Measurements from ENCODE around the gene CYP21A2.
"Not testable (repeated sequence)": the region's sequence is repeated elsewhere in the genome, so short reads cannot be mapped to it uniquely, and the experiment has no call there.

Gene CYP21A2

GRCh38 chr6:32057966-32058365 is 19.8 kb downstream of the CYP21A2 start:
- peaks cover 13% of the 10 kb centered on the region for H3K4me1 ChIP-seq (ENCODE audit: control insufficient read depth, insufficient read depth, low read length)
- H3K36me3 ChIP-seq (ENCODE audit: control insufficient read depth, insufficient read depth, low read length, severe bottlenecking), result no peaks in the 10 kb centered on the region
- DNase-seq (ENCODE audit: low read depth), result no peak
- H3K9me3 ChIP-seq (ENCODE audit: control insufficient read depth, low read length), result no peaks in the 10 kb centered on the region
- H3K9ac ChIP-seq (ENCODE audit: low read length), result no peak overlapping the region
- peak overlapping the region; percentile 23 for H3K4me3 ChIP-seq (ENCODE audit: low read length)
- no peaks in the 10 kb centered on the region for H3K27me3 ChIP-seq (replicated peaks; ENCODE audit: control insufficient read depth, insufficient read depth, low read length)

GRCh38 chr6:32058511-32058963 is 20.3 kb downstream of the CYP21A2 start:
- no peaks in the 10 kb centered on the region for H3K27me3 ChIP-seq (replicated peaks; ENCODE audit: control insufficient read depth, insufficient read depth, low read length)
- H3K4me1 ChIP-seq (ENCODE audit: control insufficient read depth, insufficient read depth, low read length), result peaks cover 13% of the 10 kb centered on the region
- H3K4me3 ChIP-seq (ENCODE audit: low read length), result peak overlapping the region; percentile 54
- no peak overlapping the region for H3K9ac ChIP-seq (ENCODE audit: low read length)
- no peaks in the 10 kb centered on the region for H3K36me3 ChIP-seq (ENCODE audit: control insufficient read depth, insufficient read depth, low read length, severe bottlenecking)
- no peak for DNase-seq (ENCODE audit: low read depth)
- no peaks in the 10 kb centered on the region for H3K9me3 ChIP-seq (ENCODE audit: control insufficient read depth, low read length)

- Histone ChIP-seq H3K27me3 (replicated peaks; ENCODE audit: control insufficient read depth, insufficient read depth, low read length) (no peaks in the 10 kb centered on the region), H3K9ac (ENCODE audit: low read length) (no peak overlapping the region), H3K36me3 (ENCODE audit: control insufficient read depth, insufficient read depth, low read length, severe bottlenecking) (no peaks in the 10 kb centered on the region), H3K4me3 (ENCODE audit: low read length) (no peak overlapping the region), H3K4me1 (ENCODE audit: control insufficient read depth, insufficient read depth, low read length) (peaks cover 13% of the 10 kb centered on the region), H3K9me3 (ENCODE audit: control insufficient read depth, low read length) (no peaks in the 10 kb centered on the region)
- no peak for DNase-seq (ENCODE audit: low read depth)
These were observed 22.9 kb downstream of the CYP21A2 start for GRCh38 chr6:32060966-32061655.

GRCh38 chr6:32064706-32065105 is 26.5 kb downstream of the CYP21A2 start:
- DNase-seq (ENCODE audit: low read depth), result no peak
- Histone ChIP-seq H3K9me3 (ENCODE audit: control insufficient read depth, low read length) (no peaks in the 10 kb centered on the region), H3K9ac (ENCODE audit: low read length) (no peak overlapping the region), H3K27me3 (replicated peaks; ENCODE audit: control insufficient read depth, insufficient read depth, low read length) (no peaks in the 10 kb centered on the region), H3K36me3 (ENCODE audit: control insufficient read depth, insufficient read depth, low read length, severe bottlenecking) (no peaks in the 10 kb centered on the region), H3K4me3 (ENCODE audit: low read length) (no peak overlapping the region), H3K4me1 (ENCODE audit: control insufficient read depth, insufficient read depth, low read length) (no peaks in the 10 kb centered on the region)

- H3K9me3 ChIP-seq (ENCODE audit: control insufficient read depth, low read length); H3K27me3 ChIP-seq (replicated peaks; ENCODE audit: control insufficient read depth, insufficient read depth, low read length); H3K4me3 ChIP-seq (ENCODE audit: low read length); DNase-seq (ENCODE audit: low read depth); H3K9ac ChIP-seq (ENCODE audit: low read length); H3K36me3 ChIP-seq (ENCODE audit: control insufficient read depth, insufficient read depth, low read length, severe bottlenecking): not testable (repeated sequence)
- H3K4me1 ChIP-seq (ENCODE audit: control insufficient read depth, insufficient read depth, low read length), result peaks cover 11% of the 10 kb centered on the region
These were observed 29.3 kb downstream of the CYP21A2 start for GRCh38 chr6:32067521-32067920.

GRCh38 chr6:32068315-32068714 is 30.1 kb downstream of the CYP21A2 start:
- not testable (repeated sequence) for H3K36me3 ChIP-seq (ENCODE audit: control insufficient read depth, insufficient read depth, low read length, severe bottlenecking); H3K9me3 ChIP-seq (ENCODE audit: control insufficient read depth, low read length); H3K4me3 ChIP-seq (ENCODE audit: low read length); H3K9ac ChIP-seq (ENCODE audit: low read length); H3K27me3 ChIP-seq (replicated peaks; ENCODE audit: control insufficient read depth, insufficient read depth, low read length); DNase-seq (ENCODE audit: low read depth)
- H3K4me1 ChIP-seq (ENCODE audit: control insufficient read depth, insufficient read depth, low read length), result peaks cover 11% of the 10 kb centered on the region

- DNase-seq (ENCODE audit: low read depth), result no peak
- H3K4me3 ChIP-seq (ENCODE audit: low read length), result no peak overlapping the region
- H3K9me3 ChIP-seq (ENCODE audit: control insufficient read depth, low read length), result no peaks in the 10 kb centered on the region
- H3K9ac ChIP-seq (ENCODE audit: low read length), result no peak overlapping the region
- H3K4me1 ChIP-seq (ENCODE audit: control insufficient read depth, insufficient read depth, low read length), result peaks cover 11% of the 10 kb centered on the region
- no peaks in the 10 kb centered on the region for H3K27me3 ChIP-seq (replicated peaks; ENCODE audit: control insufficient read depth, insufficient read depth, low read length)
- no peaks in the 10 kb centered on the region for H3K36me3 ChIP-seq (ENCODE audit: control insufficient read depth, insufficient read depth, low read length, severe bottlenecking)
These were observed 30.7 kb downstream of the CYP21A2 start for GRCh38 chr6:32068867-32069266.

- H3K9me3 ChIP-seq (ENCODE audit: control insufficient read depth, low read length), result no peaks in the 10 kb centered on the region
- no peaks in the 10 kb centered on the region for H3K36me3 ChIP-seq (ENCODE audit: control insufficient read depth, insufficient read depth, low read length, severe bottlenecking)
- no peak for DNase-seq (ENCODE audit: low read depth)
- no peaks in the 10 kb centered on the region for H3K27me3 ChIP-seq (replicated peaks; ENCODE audit: control insufficient read depth, insufficient read depth, low read length)
- H3K9ac ChIP-seq (ENCODE audit: low read length), result no peak overlapping the region
- H3K4me1 ChIP-seq (ENCODE audit: control insufficient read depth, insufficient read depth, low read length), result peaks cover 11% of the 10 kb centered on the region
- no peak overlapping the region for H3K4me3 ChIP-seq (ENCODE audit: low read length)
These were observed 31.2 kb downstream of the CYP21A2 start for GRCh38 chr6:32069460-32069859.

- no peaks in the 10 kb centered on the region for H3K36me3 ChIP-seq (ENCODE audit: control insufficient read depth, insufficient read depth, low read length, severe bottlenecking)
- H3K4me3 ChIP-seq (ENCODE audit: low read length), result no peak overlapping the region
- no peaks in the 10 kb centered on the region for H3K27me3 ChIP-seq (replicated peaks; ENCODE audit: control insufficient read depth, insufficient read depth, low read length)
- H3K4me1 ChIP-seq (ENCODE audit: control insufficient read depth, insufficient read depth, low read length), result peaks cover 12% of the 10 kb centered on the region
- H3K9ac ChIP-seq (ENCODE audit: low read length), result no peak overlapping the region
- no peak for DNase-seq (ENCODE audit: low read depth)
- H3K9me3 ChIP-seq (ENCODE audit: control insufficient read depth, low read length), result no peaks in the 10 kb centered on the region
These were observed 31.8 kb downstream of the CYP21A2 start for GRCh38 chr6:32069878-32070515.

- no peaks in the 10 kb centered on the region for H3K9me3 ChIP-seq (ENCODE audit: control insufficient read depth, low read length)
- H3K9ac ChIP-seq (ENCODE audit: low read length), result peak overlapping the region; percentile 30
- no peaks in the 10 kb centered on the region for H3K36me3 ChIP-seq (ENCODE audit: control insufficient read depth, insufficient read depth, low read length, severe bottlenecking)
- H3K4me1 ChIP-seq (ENCODE audit: control insufficient read depth, insufficient read depth, low read length), result peaks cover 21% of the 10 kb centered on the region
- no peaks in the 10 kb centered on the region for H3K27me3 ChIP-seq (replicated peaks; ENCODE audit: control insufficient read depth, insufficient read depth, low read length)
- no peak for DNase-seq (ENCODE audit: low read depth)
- no peak overlapping the region for H3K4me3 ChIP-seq (ENCODE audit: low read length)
These were observed 32.8 kb downstream of the CYP21A2 start for GRCh38 chr6:32070814-32071543.

GRCh38 chr6:32073101-32073500 is 34.9 kb downstream of the CYP21A2 start:
- no peak overlapping the region for H3K9ac ChIP-seq (ENCODE audit: low read length)
- H3K9me3 ChIP-seq (ENCODE audit: control insufficient read depth, low read length), result no peaks in the 10 kb centered on the region
- no peaks in the 10 kb centered on the region for H3K36me3 ChIP-seq (ENCODE audit: control insufficient read depth, insufficient read depth, low read length, severe bottlenecking)
- DNase-seq (ENCODE audit: low read depth), result no peak
- H3K4me3 ChIP-seq (ENCODE audit: low read length), result no peak overlapping the region
- H3K27me3 ChIP-seq (replicated peaks; ENCODE audit: control insufficient read depth, insufficient read depth, low read length), result no peaks in the 10 kb centered on the region
- H3K4me1 ChIP-seq (ENCODE audit: control insufficient read depth, insufficient read depth, low read length), result peaks cover 31% of the 10 kb centered on the region
